Measurements from ENCODE around the gene MITD1. TPM values are rescaled to one million over a fixed set of nuclear protein-coding genes. Genes with fewer than 3 reads are reported as not detected.

MITD1 gene
- polyA plus RNA-seq, 3 donors: 24.9 to 33.8 (median 25.4) TPM

DNA sequence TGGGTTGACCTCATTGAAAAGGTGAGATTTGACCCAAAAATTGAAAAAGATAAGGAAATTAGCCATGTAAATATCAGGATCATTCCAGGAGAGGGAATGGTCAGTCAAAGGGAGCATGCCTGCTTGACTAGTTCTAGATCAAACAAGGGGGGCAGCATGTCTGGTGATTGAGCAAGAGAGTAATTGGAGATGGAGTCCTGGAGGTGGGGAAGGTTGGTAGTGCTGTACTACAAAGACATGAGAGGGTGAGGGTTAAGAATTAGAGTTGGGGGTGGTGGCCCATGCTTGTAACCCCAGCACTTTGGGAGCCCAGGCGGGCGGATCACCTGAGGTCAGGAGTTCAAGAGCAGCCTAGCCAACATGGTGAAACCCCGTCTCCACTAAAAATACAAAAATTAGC, 2.2 kb upstream of the MITD1 start:
- Mint-ChIP-seq H3K4me1 (peaks cover 41% of the 10 kb centered on the region), H3K27me3 (ENCODE audit: low read depth in 3 of 3) (peaks cover 0 to 1% (median 0%) of the 10 kb centered on the region in 3 donors), H3K9me3 (no peaks in the 10 kb centered on the region), H3K4me3 (no peak overlapping the region), H3K36me3 (peaks cover 11 to 18% of the 10 kb centered on the region in 2 donors), H3K27ac (peak overlapping the region in 1 of 7 donors; percentile 18)
- H3K4me2 ChIP-seq (replicated peaks; ENCODE audit: extremely low read depth, low read length, poor library complexity, severe bottlenecking): no peak overlapping the region
- H3K9me3 ChIP-seq (replicated peaks in 1 of 2; ENCODE audit: control insufficient read depth in 1 of 2, insufficient read depth in 1 of 2, low read length in 2 of 2): no peaks in the 10 kb centered on the region
- H2AFZ ChIP-seq (ENCODE audit: insufficient read depth, low read depth, low read length, poor library complexity, severe bottlenecking): no peak overlapping the region
- H3K4me3 ChIP-seq (replicated peaks in 1 of 3; ENCODE audit: low read depth in 2 of 3, low read length in 3 of 3): no peak overlapping the region
- peaks cover 84% of the 10 kb centered on the region for H3K79me2 ChIP-seq (ENCODE audit: insufficient read depth, low read length)
- H3K4me1 ChIP-seq (ENCODE audit: control insufficient read depth in 1 of 2, insufficient read depth in 2 of 2, low read length in 2 of 2): peaks cover 24 to 31% of the 10 kb centered on the region in 2 donors
- H3K27ac ChIP-seq (ENCODE audit: low read depth in 1 of 2, low read length in 2 of 2): no peak overlapping the region
- no peaks in the 10 kb centered on the region for H3K27me3 ChIP-seq (ENCODE audit: control insufficient read depth in 2 of 2, insufficient read depth in 2 of 2, low read length in 2 of 2)
- no peak for DNase-seq
- intact Hi-C loops (cut with micrococcal nuclease): loop anchor here (5.0 to 10.0 kb wide), 2 partner anchors 312 to 576 kb away; partner anchors contain the start of genes COA5 (in 1 of the 2), REV1 (in 1 of the 2) and UNC50 (in 1 of the 2)
- 83% methylated on average over 2 of the region's 3 CpGs for WGBS (ENCODE audit: insufficient coverage)
- peaks cover 11 to 13% of the 10 kb centered on the region in 2 donors for H3K36me3 ChIP-seq (replicated peaks in 1 of 2; ENCODE audit: control insufficient read depth in 1 of 2, insufficient read depth in 2 of 2, low read length in 2 of 2)
- TF ChIP-seq, protein P1, sequence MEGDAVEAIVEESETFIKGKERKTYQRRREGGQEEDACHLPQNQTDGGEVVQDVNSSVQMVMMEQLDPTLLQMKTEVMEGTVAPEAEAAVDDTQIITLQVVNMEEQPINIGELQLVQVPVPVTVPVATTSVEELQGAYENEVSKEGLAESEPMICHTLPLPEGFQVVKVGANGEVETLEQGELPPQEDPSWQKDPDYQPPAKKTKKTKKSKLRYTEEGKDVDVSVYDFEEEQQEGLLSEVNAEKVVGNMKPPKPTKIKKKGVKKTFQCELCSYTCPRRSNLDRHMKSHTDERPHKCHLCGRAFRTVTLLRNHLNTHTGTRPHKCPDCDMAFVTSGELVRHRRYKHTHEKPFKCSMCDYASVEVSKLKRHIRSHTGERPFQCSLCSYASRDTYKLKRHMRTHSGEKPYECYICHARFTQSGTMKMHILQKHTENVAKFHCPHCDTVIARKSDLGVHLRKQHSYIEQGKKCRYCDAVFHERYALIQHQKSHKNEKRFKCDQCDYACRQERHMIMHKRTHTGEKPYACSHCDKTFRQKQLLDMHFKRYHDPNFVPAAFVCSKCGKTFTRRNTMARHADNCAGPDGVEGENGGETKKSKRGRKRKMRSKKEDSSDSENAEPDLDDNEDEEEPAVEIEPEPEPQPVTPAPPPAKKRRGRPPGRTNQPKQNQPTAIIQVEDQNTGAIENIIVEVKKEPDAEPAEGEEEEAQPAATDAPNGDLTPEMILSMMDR (IDR thresholded peaks at IDR 0.05): no peak
- no peak overlapping the region for H3K9ac ChIP-seq (ENCODE audit: insufficient read depth, low read length, poor library complexity, severe bottlenecking)
- peaks cover 27% of the 10 kb centered on the region for H4K20me1 ChIP-seq (ENCODE audit: insufficient read depth, low read length)

DNA sequence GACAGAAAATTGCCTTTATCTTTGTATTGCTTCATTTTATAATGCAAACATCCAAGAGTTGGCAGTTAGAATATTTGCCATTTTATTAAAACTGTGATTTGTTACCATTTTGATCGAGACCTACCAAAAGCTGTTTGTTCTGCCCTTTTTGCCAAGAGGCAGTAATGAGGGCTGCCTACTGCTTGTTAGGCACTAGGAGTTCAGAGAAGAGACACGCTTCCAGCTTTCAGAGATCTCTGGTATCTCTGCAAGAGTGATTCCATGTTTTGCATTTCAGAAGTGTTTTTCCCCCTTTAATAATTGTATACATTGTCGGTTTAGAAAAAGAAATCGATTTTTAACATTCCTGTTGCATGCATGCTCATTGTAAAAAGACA, 754 bp upstream of the MITD1 start:
- TF ChIP-seq, protein P1 (IDR thresholded peaks at IDR 0.05): no peak
- H3K4me1 Mint-ChIP-seq: peaks cover 49% of the 10 kb centered on the region
- peak overlapping the region; percentile 82 to 95 (median 95) for H3K4me3 ChIP-seq (replicated peaks in 1 of 3; ENCODE audit: low read depth in 2 of 3, low read length in 3 of 3)
- H3K36me3 ChIP-seq (replicated peaks in 1 of 2; ENCODE audit: control insufficient read depth in 1 of 2, insufficient read depth in 2 of 2, low read length in 2 of 2): no peaks in the 10 kb centered on the region
- peak overlapping the region in 6 of 7 donors; percentile 96 to 99 (median 98) for H3K27ac Mint-ChIP-seq
- H3K27ac ChIP-seq (ENCODE audit: low read depth in 1 of 2, low read length in 2 of 2): peak overlapping the region; percentile 82 to 94
- peaks cover 24 to 31% of the 10 kb centered on the region in 2 donors for H3K4me1 ChIP-seq (ENCODE audit: control insufficient read depth in 1 of 2, insufficient read depth in 2 of 2, low read length in 2 of 2)
- peaks cover 36% of the 10 kb centered on the region for H4K20me1 ChIP-seq (ENCODE audit: insufficient read depth, low read length)
- intact Hi-C loops (cut with micrococcal nuclease): loop anchor here (1.0 to 10.0 kb wide), 4 partner anchors 151 to 574 kb away; partner anchors contain the start of genes COA5 (in 1 of the 2), REV1 (in 1 of the 2), TXNDC9 (in 1 of the 2) and UNC50 (in 1 of the 2)
- peak overlapping the region; percentile 91 for H2AFZ ChIP-seq (ENCODE audit: insufficient read depth, low read depth, low read length, poor library complexity, severe bottlenecking)
- H3K9me3 ChIP-seq (replicated peaks in 1 of 2; ENCODE audit: control insufficient read depth in 1 of 2, insufficient read depth in 1 of 2, low read length in 2 of 2): no peaks in the 10 kb centered on the region
- peak overlapping the region; percentile 89 for H3K4me2 ChIP-seq (replicated peaks; ENCODE audit: extremely low read depth, low read length, poor library complexity, severe bottlenecking)
- peak overlapping the region; percentile 74 for H3K9ac ChIP-seq (ENCODE audit: insufficient read depth, low read length, poor library complexity, severe bottlenecking)
- peaks cover 0 to 1% (median 0%) of the 10 kb centered on the region in 3 donors for H3K27me3 Mint-ChIP-seq (ENCODE audit: low read depth in 3 of 3)
- DNase-seq: no peak
- H3K36me3 Mint-ChIP-seq: peaks cover 4 to 8% of the 10 kb centered on the region in 2 donors
- 0% methylated on average over 1 of the region's 4 CpGs for WGBS (ENCODE audit: insufficient coverage)
- H3K27me3 ChIP-seq (ENCODE audit: control insufficient read depth in 2 of 2, insufficient read depth in 2 of 2, low read length in 2 of 2): no peaks in the 10 kb centered on the region
- H3K9me3 Mint-ChIP-seq: no peaks in the 10 kb centered on the region
- H3K4me3 Mint-ChIP-seq: peak overlapping the region; percentile 97 to 100
- peaks cover 95% of the 10 kb centered on the region for H3K79me2 ChIP-seq (ENCODE audit: insufficient read depth, low read length)
